Naive thymus-derived CD4-positive, alpha-beta T cell (primary cell): ENCODE measurements around the gene HOXB3. TPM values are rescaled to one million over a fixed set of nuclear protein-coding genes. Genes with fewer than 3 reads are reported as not detected.

Experiments
- ATAC-seq: fragments of 150-1000 bp; cut with Tn5 transposase; 2 replicates; pipeline ENCODE4 v1.10.0; 2021; ENCODE audit warnings: mild to moderate bottlenecking, moderate library complexity
- CTCF ChIA-PET: fragments of 350-600 bp; sonication (Branson Sonifier 250); formaldehyde crosslinking; loops from one replicate; lab custom pipeline; 2021; ENCODE audit warnings: antibody characterized with exemption; lab: Charles Lee
- POLR2A ChIA-PET: fragments of 350-600 bp; sonication (Branson Sonifier 250); formaldehyde crosslinking; loops from one replicate; lab custom pipeline; 2021; ENCODE audit warnings: antibody characterized with exemption, inconsistent platforms; lab: Charles Lee
- DNase-seq, 9 donors: peaks; one replicate each; pipeline versions ENCODE4 v3.0.0 to v3.0.0-alpha.2; 2020 to 2022; ENCODE audit warnings: mixed read lengths in 1 of 9
- H3K27ac ChIP-seq: one replicate; pipeline ENCODE4 v1.7.0; 2013; ENCODE audit warnings: mild to moderate bottlenecking, low read depth, low read length, moderate library complexity
- H3K27me3 ChIP-seq, 2 donors: one replicate each; pipeline ENCODE4 v1.7.0; 2013; ENCODE audit warnings: low read length in 2 of 2, mild to moderate bottlenecking in 2 of 2, moderate library complexity in 2 of 2; ENCODE audit not compliant: control insufficient read depth in 2 of 2, insufficient read depth in 2 of 2
- H3K36me3 ChIP-seq, 3 experiments: 1 replicate in 2 of 3; 2 replicates in 1 of 3; pipeline ENCODE4 v1.7.0; 2013; ENCODE audit warnings: low read length in 3 of 3, mild to moderate bottlenecking in 3 of 3, moderate library complexity in 1 of 3; ENCODE audit not compliant: insufficient read depth in 3 of 3, control insufficient read depth in 2 of 3
- H3K4me1 ChIP-seq, 2 donors: one replicate each; pipeline ENCODE4 v1.7.0; 2013; ENCODE audit warnings: low read length in 2 of 2, mild to moderate bottlenecking in 2 of 2, moderate library complexity in 1 of 2; ENCODE audit not compliant: control insufficient read depth in 2 of 2, insufficient read depth in 2 of 2
- H3K4me3 ChIP-seq: 2 replicates; pipeline ENCODE4 v1.7.0; 2013; ENCODE audit warnings: mild to moderate bottlenecking, low read length
- H3K9me3 ChIP-seq, 3 experiments: 1 replicate in 2 of 3; 2 replicates in 1 of 3; pipeline ENCODE4 v1.7.0; 2013; ENCODE audit warnings: low read length in 3 of 3; ENCODE audit not compliant: control insufficient read depth in 2 of 3
- H3K27ac Mint-ChIP-seq, 9 donors: one replicate each; pipeline ENCODE4 v1.8.0; 2020 to 2022; ENCODE audit warnings: mixed read lengths in 9 of 9, mild to moderate bottlenecking in 8 of 9, moderate library complexity in 5 of 9, inconsistent platforms in 2 of 9
- H3K27me3 Mint-ChIP-seq, 5 donors: one replicate each; pipeline ENCODE4 v1.8.0; 2021 to 2022; ENCODE audit warnings: mixed read lengths in 5 of 5, mild to moderate bottlenecking in 1 of 5
- H3K36me3 Mint-ChIP-seq, 5 donors: one replicate each; pipeline ENCODE4 v1.8.0; 2020 to 2022; ENCODE audit warnings: mixed read lengths in 5 of 5, mild to moderate bottlenecking in 3 of 5, inconsistent platforms in 1 of 5
- H3K4me1 Mint-ChIP-seq, 7 donors: one replicate each; pipeline ENCODE4 v1.8.0; 2020 to 2022; ENCODE audit warnings: mixed read lengths in 7 of 7, mild to moderate bottlenecking in 3 of 7, inconsistent platforms in 1 of 7
- H3K4me3 Mint-ChIP-seq, 10 donors: one replicate each; pipeline ENCODE4 v1.8.0; 2020 to 2022; ENCODE audit warnings: mild to moderate bottlenecking in 10 of 10, mixed read lengths in 10 of 10, moderate library complexity in 6 of 10, inconsistent platforms in 2 of 10
- H3K9me3 Mint-ChIP-seq, 11 donors: one replicate each; pipeline ENCODE4 v1.8.0; 2020 to 2022; ENCODE audit warnings: mixed read lengths in 11 of 11, mild to moderate bottlenecking in 4 of 11, inconsistent platforms in 1 of 11, moderate library complexity in 1 of 11
- intact Hi-C, 2 donors: fragments of 100-400 bp; cut with micrococcal nuclease; formaldehyde crosslinking; loops; one replicate each; pipeline ENCODE4 v1.15.1; 2023
- polyA plus RNA-seq, 2 donors: library from polyadenylated mRNA; unstranded; fragments of 300-500 nt; fragmentation: Illumina TruSeq; gene quantifications; one replicate each; pipeline ENCODE4 v1.2.3, GENCODE V29; 2021
- total RNA-seq, 6 experiments: library from RNA in 5 of 6; stranded (reverse) in 5 of 6; gene quantifications; 1 replicate in 5 of 6; 2 replicates in 1 of 6; pipeline ENCODE4 v1.2.3 and lab custom pipeline; 2021 to 2026

Gene HOXB3
- total and polyA plus RNA-seq, 7 experiments from 2014 or later = 0.11 to 14.6 (median 5.8) TPM; not detected in 1

- peak overlapping the region in 1 of 9 donors; percentile 80 for H3K27ac Mint-ChIP-seq
These were observed 63.2 kb downstream of the HOXB3 start for GRCh38 chr17:48526608-48527546.

GRCh38 chr17:48523010-48523409 lies 67.0 kb downstream of the HOXB3 start:
- Mint-ChIP-seq H3K27me3 (peaks cover 34 to 62% (median 55%) of the 10 kb centered on the region in 5 donors), H3K4me3 (no peak overlapping the region), H3K9me3 (no peaks in the 10 kb centered on the region), H3K27ac (peak overlapping the region in 1 of 9 donors; percentile 25), H3K36me3 (peaks cover 0 to 8% (median 0%) of the 10 kb centered on the region in 5 donors), H3K4me1 (peaks cover 0 to 15% (median 12%) of the 10 kb centered on the region in 7 donors)
- ATAC-seq (no peak), DNase-seq (no peak)
- POLR2A ChIA-PET = interaction anchor here (0.8 to 0.9 kb wide), 3 partner anchors 15 to 34 kb away, joined by 3 read pairs; no protein-coding TSS in a partner anchor
- CTCF ChIA-PET = interaction anchor here (1.2 kb wide), 1 partner anchor 60 kb away, joined by 3 read pairs; no protein-coding TSS in a partner anchor
- no peaks in the 10 kb centered on the region for H3K9me3 ChIP-seq
- H3K27ac ChIP-seq = no peak overlapping the region
- peaks cover 0 to 12% of the 10 kb centered on the region in 2 donors for H3K27me3 ChIP-seq
- peaks cover 0 to 10% of the 10 kb centered on the region in 2 donors for H3K4me1 ChIP-seq
- H3K36me3 ChIP-seq = no peaks in the 10 kb centered on the region
- H3K4me3 ChIP-seq = no peak overlapping the region
- intact Hi-C loops = no loop called here

More at GRCh38 chr17:48526608-48527546, 63.2 kb downstream of the HOXB3 start:
- no peak for ATAC-seq
- H3K27ac ChIP-seq = no peak overlapping the region
- peaks cover 0 to 10% of the 10 kb centered on the region in 2 donors for H3K4me1 ChIP-seq
- POLR2A ChIA-PET = interaction anchor here (0.6 to 1.1 kb wide), 2 partner anchors 14 to 224 kb away, joined by 4 to 6 read pairs; no protein-coding TSS in a partner anchor
- H3K4me3 ChIP-seq = no peak overlapping the region
- intact Hi-C loops = no loop called here
- Mint-ChIP-seq H3K36me3 (peaks cover 0 to 8% (median 0%) of the 10 kb centered on the region in 5 donors), H3K4me1 (peaks cover 0 to 15% (median 11%) of the 10 kb centered on the region in 7 donors), H3K27me3 (peaks cover 30 to 62% (median 45%) of the 10 kb centered on the region in 5 donors), H3K4me3 (peak overlapping the region in 8 of 10 donors; percentile 6 to 62 (median 31)), H3K9me3 (no peaks in the 10 kb centered on the region)
- peaks cover 0 to 12% of the 10 kb centered on the region in 2 donors for H3K27me3 ChIP-seq
- no peaks in the 10 kb centered on the region for H3K36me3 ChIP-seq
- CTCF ChIA-PET = interaction anchor here (0.5 kb wide), 1 partner anchor 549 kb away, joined by 3 read pairs; no protein-coding TSS in a partner anchor
- H3K9me3 ChIP-seq = no peaks in the 10 kb centered on the region
- DNase-seq = no peak

GRCh38 chr17:48522031-48522653 lies 67.9 kb downstream of the HOXB3 start:
- intact Hi-C loops = no loop called here
- Histone ChIP-seq H3K4me3 (no peak overlapping the region), H3K9me3 (no peaks in the 10 kb centered on the region), H3K36me3 (no peaks in the 10 kb centered on the region), H3K4me1 (peaks cover 0 to 10% of the 10 kb centered on the region in 2 donors), H3K27ac (no peak overlapping the region), H3K27me3 (peaks cover 0 to 12% of the 10 kb centered on the region in 2 donors)
- ChIA-PET CTCF (interaction anchor here (0.6 to 1.2 kb wide), 4 partner anchors 61 to 672 kb away, joined by 3 to 5 read pairs (median 3); no protein-coding TSS in a partner anchor), POLR2A (interaction anchor here (0.7 to 0.9 kb wide), 2 partner anchors 34 to 84 kb away, joined by 3 read pairs; no protein-coding TSS in a partner anchor)
- H3K36me3 Mint-ChIP-seq = peaks cover 0 to 10% (median 0%) of the 10 kb centered on the region in 5 donors
- H3K27me3 Mint-ChIP-seq = peaks cover 34 to 66% (median 61%) of the 10 kb centered on the region in 5 donors
- H3K4me3 Mint-ChIP-seq = no peak overlapping the region
- no peak for DNase-seq
- ATAC-seq = no peak
- no peak overlapping the region for H3K27ac Mint-ChIP-seq
- H3K9me3 Mint-ChIP-seq = no peaks in the 10 kb centered on the region
- H3K4me1 Mint-ChIP-seq = peaks cover 0 to 22% (median 12%) of the 10 kb centered on the region in 7 donors

GRCh38 chr17:48520631-48521079 lies 69.4 kb downstream of the HOXB3 start:
- ChIA-PET CTCF (no interaction called here), POLR2A (no interaction called here)
- H3K9me3 ChIP-seq = no peaks in the 10 kb centered on the region
- no peaks in the 10 kb centered on the region for H3K4me1 ChIP-seq
- peaks cover 0 to 7% of the 10 kb centered on the region in 2 donors for H3K27me3 ChIP-seq
- H3K4me1 Mint-ChIP-seq = peaks cover 0 to 20% (median 2%) of the 10 kb centered on the region in 7 donors
- peaks cover 0 to 5% (median 0%) of the 10 kb centered on the region in 5 donors for H3K36me3 Mint-ChIP-seq
- no peak overlapping the region for H3K4me3 ChIP-seq
- ATAC-seq (no peak), DNase-seq (no peak)
- H3K27ac Mint-ChIP-seq = no peak overlapping the region
- intact Hi-C loops = no loop called here
- no peak overlapping the region for H3K27ac ChIP-seq
- H3K9me3 Mint-ChIP-seq = no peaks in the 10 kb centered on the region
- no peak overlapping the region for H3K4me3 Mint-ChIP-seq
- no peaks in the 10 kb centered on the region for H3K36me3 ChIP-seq
- peaks cover 23 to 67% (median 54%) of the 10 kb centered on the region in 5 donors for H3K27me3 Mint-ChIP-seq

GRCh38 chr17:48519427-48519826 lies 70.6 kb downstream of the HOXB3 start:
- Histone ChIP-seq H3K27me3 (peaks cover 0 to 5% of the 10 kb centered on the region in 2 donors), H3K9me3 (no peaks in the 10 kb centered on the region), H3K27ac (no peak overlapping the region), H3K4me1 (no peaks in the 10 kb centered on the region), H3K4me3 (no peak overlapping the region), H3K36me3 (no peaks in the 10 kb centered on the region)
- intact Hi-C loops = no loop called here
- H3K36me3 Mint-ChIP-seq = peaks cover 0 to 9% (median 0%) of the 10 kb centered on the region in 5 donors
- peaks cover 0 to 23% (median 2%) of the 10 kb centered on the region in 7 donors for H3K4me1 Mint-ChIP-seq
- peak overlapping the region in 1 of 10 donors; percentile 13 for H3K4me3 Mint-ChIP-seq
- peaks cover 13 to 68% (median 53%) of the 10 kb centered on the region in 5 donors for H3K27me3 Mint-ChIP-seq
- H3K27ac Mint-ChIP-seq = no peak overlapping the region
- no peak for DNase-seq
- ATAC-seq = no peak
- CTCF ChIA-PET = interaction anchor here (0.7 kb wide), 1 partner anchor 212 kb away, joined by 5 read pairs; no protein-coding TSS in a partner anchor
- H3K9me3 Mint-ChIP-seq = no peaks in the 10 kb centered on the region
- POLR2A ChIA-PET = no interaction called here

- CTCF ChIA-PET = no interaction called here
- Mint-ChIP-seq H3K36me3 (peaks cover 0 to 14% (median 0%) of the 10 kb centered on the region in 5 donors), H3K4me3 (no peak overlapping the region), H3K9me3 (no peaks in the 10 kb centered on the region), H3K4me1 (peaks cover 0 to 43% (median 12%) of the 10 kb centered on the region in 7 donors), H3K27me3 (peaks cover 5 to 56% (median 48%) of the 10 kb centered on the region in 5 donors), H3K27ac (no peak overlapping the region)
- Histone ChIP-seq H3K27me3 (no peaks in the 10 kb centered on the region), H3K4me3 (no peak overlapping the region), H3K9me3 (no peaks in the 10 kb centered on the region), H3K27ac (no peak overlapping the region), H3K4me1 (no peaks in the 10 kb centered on the region), H3K36me3 (no peaks in the 10 kb centered on the region)
- DNase-seq (no peak), ATAC-seq (no peak)
- POLR2A ChIA-PET = no interaction called here
- intact Hi-C loops = no loop called here
These were observed 72.6 kb downstream of the HOXB3 start for GRCh38 chr17:48517478-48517877.
